Measurements from ENCODE around the gene ZNF277. TPM values are rescaled to one million over a fixed set of nuclear protein-coding genes. Genes with fewer than 3 reads are reported as not detected.

ZNF277 gene
- total RNA-seq, 4 donors from 2014 or later: 16.5 to 25.8 (median 19.1) TPM

DNA sequence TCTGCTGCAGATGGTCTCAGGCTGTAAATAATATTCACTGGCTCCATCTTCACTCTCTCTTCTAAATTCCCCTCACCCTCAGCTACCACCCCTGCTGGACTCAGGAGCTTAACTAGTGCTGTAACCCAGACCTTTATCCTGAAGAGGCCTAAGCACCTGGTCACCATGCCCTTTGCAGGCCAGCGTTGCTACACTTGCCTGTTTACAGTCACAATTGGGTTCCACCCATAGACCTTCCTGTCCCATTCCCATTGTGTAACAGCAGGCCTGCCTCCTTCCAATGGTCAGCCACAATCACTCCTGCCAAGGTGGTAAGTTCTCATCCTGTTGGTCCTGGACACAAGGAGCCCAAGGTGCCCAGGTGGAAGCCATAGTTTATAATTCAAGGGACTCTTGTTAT lies 157.9 kb downstream of the ZNF277 start:
- Histone ChIP-seq H3K36me3 (no peaks in the 10 kb centered on the region), H3K4me3 (no peak overlapping the region), H3K27me3 (no peaks in the 10 kb centered on the region), H3K9me3 (peaks cover 0 to 11% (median 0%) of the 10 kb centered on the region in 4 donors), H3K27ac (no peak overlapping the region), H3K4me1 (no peaks in the 10 kb centered on the region)
- WGBS, 2 donors: 84 to 88% methylated on average over 1 of the region's 1 CpG
- TF ChIP-seq, protein P1, sequence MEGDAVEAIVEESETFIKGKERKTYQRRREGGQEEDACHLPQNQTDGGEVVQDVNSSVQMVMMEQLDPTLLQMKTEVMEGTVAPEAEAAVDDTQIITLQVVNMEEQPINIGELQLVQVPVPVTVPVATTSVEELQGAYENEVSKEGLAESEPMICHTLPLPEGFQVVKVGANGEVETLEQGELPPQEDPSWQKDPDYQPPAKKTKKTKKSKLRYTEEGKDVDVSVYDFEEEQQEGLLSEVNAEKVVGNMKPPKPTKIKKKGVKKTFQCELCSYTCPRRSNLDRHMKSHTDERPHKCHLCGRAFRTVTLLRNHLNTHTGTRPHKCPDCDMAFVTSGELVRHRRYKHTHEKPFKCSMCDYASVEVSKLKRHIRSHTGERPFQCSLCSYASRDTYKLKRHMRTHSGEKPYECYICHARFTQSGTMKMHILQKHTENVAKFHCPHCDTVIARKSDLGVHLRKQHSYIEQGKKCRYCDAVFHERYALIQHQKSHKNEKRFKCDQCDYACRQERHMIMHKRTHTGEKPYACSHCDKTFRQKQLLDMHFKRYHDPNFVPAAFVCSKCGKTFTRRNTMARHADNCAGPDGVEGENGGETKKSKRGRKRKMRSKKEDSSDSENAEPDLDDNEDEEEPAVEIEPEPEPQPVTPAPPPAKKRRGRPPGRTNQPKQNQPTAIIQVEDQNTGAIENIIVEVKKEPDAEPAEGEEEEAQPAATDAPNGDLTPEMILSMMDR (IDR thresholded peaks at IDR 0.05): no peak
- TF ChIP-seq EP300 (IDR thresholded peaks at IDR 0.05): no peak
- no peak for TF ChIP-seq POLR2A (IDR thresholded peaks at IDR 0.05)
- no peak for DNase-seq (ENCODE audit: low spot score in 2 of 2)

DNA sequence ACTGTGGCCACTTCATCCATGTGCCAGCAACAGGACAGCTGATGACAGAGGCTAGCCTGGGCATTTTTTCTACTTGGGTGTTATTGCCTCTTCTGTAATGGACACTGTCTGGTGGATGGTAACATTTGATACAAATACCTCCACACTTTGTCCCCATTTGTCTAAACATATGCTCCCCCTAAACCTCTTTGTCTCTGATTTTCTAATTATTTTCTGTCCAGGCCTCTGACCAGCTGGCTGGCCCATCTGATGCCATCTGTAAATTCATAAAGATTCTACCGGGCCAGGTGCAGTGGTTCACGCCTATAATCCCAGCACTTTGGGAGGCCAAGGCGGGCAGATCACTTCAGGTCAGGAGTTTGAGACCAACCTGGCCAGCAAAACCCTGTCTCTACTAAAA lies 159.1 kb downstream of the ZNF277 start:
- Histone ChIP-seq H3K9me3 (peaks cover 0 to under 1% (median 0%) of the 10 kb centered on the region in 4 donors), H3K4me1 (no peaks in the 10 kb centered on the region)
- WGBS, 2 donors: 90% methylated on average over 3 of the region's 3 CpGs

DNA sequence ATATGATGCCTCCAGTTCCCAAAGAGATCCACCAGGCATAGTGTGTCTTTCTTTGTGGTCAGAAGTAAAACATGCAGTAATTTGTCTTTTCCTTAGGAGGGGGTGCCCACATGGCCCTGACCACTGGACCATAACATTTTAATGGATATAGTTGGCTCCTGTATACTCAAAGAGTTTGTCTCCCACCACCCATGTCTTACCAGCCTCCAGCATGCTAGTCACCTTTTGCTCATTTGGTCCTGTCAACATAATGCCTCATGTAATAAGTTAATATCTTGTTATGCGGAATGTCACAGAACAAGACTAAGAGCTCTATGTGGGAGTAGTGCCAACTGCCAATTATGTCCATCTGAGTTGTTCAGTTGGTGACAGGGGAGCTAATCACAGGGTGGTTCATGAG lies 160.4 kb downstream of the ZNF277 start:
- no peaks in the 10 kb centered on the region for H3K36me3 ChIP-seq
- H3K9me3 ChIP-seq: no peaks in the 10 kb centered on the region
- no peak for DNase-seq (ENCODE audit: low spot score in 2 of 2)
- H3K27ac ChIP-seq: no peak overlapping the region
- no peaks in the 10 kb centered on the region for H3K4me1 ChIP-seq
- 95% methylated on average over 1 of the region's 1 CpG for WGBS, 2 donors
- no peak overlapping the region for H3K4me3 ChIP-seq
- no peak for TF ChIP-seq POLR2A (IDR thresholded peaks at IDR 0.05)
- TF ChIP-seq, protein P1 (IDR thresholded peaks at IDR 0.05): no peak
- no peak for TF ChIP-seq EP300 (IDR thresholded peaks at IDR 0.05)
- H3K27me3 ChIP-seq: no peaks in the 10 kb centered on the region

More for the DNA sequence above, 159.1 kb downstream of the ZNF277 start:
- Histone ChIP-seq H3K27me3 (no peaks in the 10 kb centered on the region), H3K36me3 (no peaks in the 10 kb centered on the region), H3K4me3 (no peak overlapping the region), H3K27ac (no peak overlapping the region)
- no peak for DNase-seq (ENCODE audit: low spot score in 2 of 2)
- TF ChIP-seq POLR2A (IDR thresholded peaks at IDR 0.05) (no peak), EP300 (IDR thresholded peaks at IDR 0.05) (no peak)
- TF ChIP-seq, protein P1 (IDR thresholded peaks at IDR 0.05): no peak

DNA sequence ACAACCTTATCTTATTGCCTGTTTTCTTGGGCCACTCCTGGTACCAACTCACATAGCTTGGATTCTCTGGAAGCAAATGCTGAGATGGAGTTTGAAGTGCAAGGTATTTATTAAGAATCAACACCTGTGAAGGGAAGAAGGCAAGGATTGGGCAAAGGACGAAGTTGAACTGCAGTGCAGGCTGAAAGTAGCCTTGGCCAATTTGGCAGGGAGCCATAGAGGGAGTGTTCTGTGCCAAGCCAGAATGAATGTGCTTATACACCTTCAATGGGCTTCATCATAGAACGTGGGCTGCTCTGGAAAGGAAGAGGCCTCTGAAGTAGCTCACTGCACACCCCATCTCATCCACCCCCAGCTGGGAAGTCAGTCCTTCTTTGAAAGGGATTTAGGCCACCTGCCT lies 163.9 kb downstream of the ZNF277 start:
- Histone ChIP-seq H3K27ac (no peak overlapping the region), H3K9me3 (no peaks in the 10 kb centered on the region), H3K36me3 (no peaks in the 10 kb centered on the region), H3K4me1 (no peaks in the 10 kb centered on the region), H3K27me3 (no peaks in the 10 kb centered on the region), H3K4me3 (no peak overlapping the region)
- DNase-seq (ENCODE audit: low spot score in 2 of 2): no peak
- WGBS, 2 donors: 52 to 54% methylated on average over 2 of the region's 2 CpGs
- TF ChIP-seq, protein P1 (IDR thresholded peaks at IDR 0.05): no peak
- TF ChIP-seq POLR2A (IDR thresholded peaks at IDR 0.05) (no peak), EP300 (IDR thresholded peaks at IDR 0.05) (no peak)

DNA sequence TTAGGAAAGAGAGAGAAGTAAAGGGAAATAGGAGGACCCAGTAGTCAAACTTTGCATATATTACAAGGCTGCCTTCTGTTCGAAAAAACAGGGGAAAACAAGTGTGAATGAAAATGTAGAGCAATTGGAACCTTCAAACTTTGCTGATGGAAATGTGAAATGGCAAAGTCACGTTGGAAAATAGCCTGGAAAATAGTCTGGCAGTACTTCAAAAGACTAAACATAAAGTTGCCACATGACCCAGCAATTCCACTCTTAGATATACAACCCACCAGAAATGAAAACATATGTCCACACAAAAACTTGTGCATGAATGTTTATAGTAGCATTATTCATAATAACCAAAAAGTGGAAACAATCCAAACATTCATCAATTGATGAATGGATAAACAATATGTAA lies 165.2 kb downstream of the ZNF277 start:
- TF ChIP-seq EP300 (IDR thresholded peaks at IDR 0.05) (no peak), POLR2A (IDR thresholded peaks at IDR 0.05) (no peak)
- TF ChIP-seq, protein P1 (IDR thresholded peaks at IDR 0.05): no peak

More for the DNA sequence above, 165.2 kb downstream of the ZNF277 start:
- Histone ChIP-seq H3K4me3 (no peak overlapping the region), H3K27ac (no peak overlapping the region), H3K27me3 (no peaks in the 10 kb centered on the region), H3K4me1 (no peaks in the 10 kb centered on the region), H3K36me3 (no peaks in the 10 kb centered on the region), H3K9me3 (no peaks in the 10 kb centered on the region)
- 29 to 45% methylated on average over 2 of the region's 2 CpGs for WGBS, 2 donors
- no peak for DNase-seq (ENCODE audit: low spot score in 2 of 2)

Measured in tibial nerve (tissue), 4 donors.